Activated CD8-positive, alpha-beta T cell treated with anti-CD3 and anti-CD28 coated beads for 36 hours (primary cell): ENCODE data around the gene ATP6V1G3. TPM values are rescaled to one million over a fixed set of nuclear protein-coding genes. Genes with fewer than 3 reads are reported as not detected.

Experiments used
- ATAC-seq: fragments of 200-7000 bp; cut with Tn5 transposase; one replicate; pipeline ENCODE4 v1.10.0; 2021; ENCODE audit warnings: mild to moderate bottlenecking, moderate library complexity
- CTCF ChIA-PET: fragments of 350-600 bp; sonication (Branson Sonifier 250); formaldehyde crosslinking; loops from one replicate; lab custom pipeline; 2021; ENCODE audit warnings: antibody characterized with exemption; lab: Charles Lee
- POLR2A ChIA-PET: fragments of 350-600 bp; sonication (Branson Sonifier 250); formaldehyde crosslinking; loops from one replicate; lab custom pipeline; 2021; ENCODE audit warnings: antibody characterized with exemption; lab: Charles Lee
- DNase-seq: peaks from one replicate; pipeline ENCODE4 v3.0.0-alpha.2; 2020
- H3K27ac Mint-ChIP-seq: one replicate; pipeline ENCODE4 v1.8.0; 2021; ENCODE audit warnings: mild to moderate bottlenecking, mixed read lengths
- H3K27me3 Mint-ChIP-seq: one replicate; pipeline ENCODE4 v1.8.0; 2021; ENCODE audit warnings: mixed read lengths
- H3K36me3 Mint-ChIP-seq: one replicate; pipeline ENCODE4 v1.8.0; 2021; ENCODE audit warnings: low read depth, mixed read lengths
- H3K4me1 Mint-ChIP-seq: one replicate; pipeline ENCODE4 v1.8.0; 2021; ENCODE audit warnings: low read depth, mixed read lengths
- H3K4me3 Mint-ChIP-seq: one replicate; pipeline ENCODE4 v1.8.0; 2021; ENCODE audit warnings: mild to moderate bottlenecking, moderate library complexity, mixed read lengths
- H3K9me3 Mint-ChIP-seq: one replicate; pipeline ENCODE4 v1.8.0; 2021; ENCODE audit warnings: mixed read lengths
- CTCF ChIP-seq: fragments of 200-600 bp; IDR thresholded peaks from one replicate; pipeline ENCODE4 v1.8.0; 2022; ENCODE audit warnings: antibody characterized with exemption, mild to moderate bottlenecking
- intact Hi-C: fragments of 100-400 bp; cut with micrococcal nuclease; formaldehyde crosslinking; loops from one replicate; pipeline ENCODE4 v1.10.0; 2022
- total RNA-seq, 2 experiments: library from RNA; stranded (reverse); gene quantifications; one replicate each; pipeline ENCODE4 v1.2.3, GENCODE V29; 2021

ATP6V1G3 gene
- total RNA-seq, 2 experiments from 2014 or later, result not detected

GRCh38 chr1:198492872-198493271, 47.6 kb downstream of the ATP6V1G3 start:
- no peak for ATAC-seq
- TF ChIP-seq CTCF, result no peak
- no peak for DNase-seq
- POLR2A ChIA-PET, result no interaction called here
- no peaks in the 10 kb centered on the region for H3K36me3 Mint-ChIP-seq
- H3K4me3 Mint-ChIP-seq, result no peak overlapping the region
- CTCF ChIA-PET, result no interaction called here
- no peak overlapping the region for H3K27ac Mint-ChIP-seq
- intact Hi-C loops, result no loop called here
- H3K27me3 Mint-ChIP-seq, result no peaks in the 10 kb centered on the region
- H3K9me3 Mint-ChIP-seq, result no peaks in the 10 kb centered on the region
- peaks cover 8% of the 10 kb centered on the region for H3K4me1 Mint-ChIP-seq

GRCh38 chr1:198491596-198491995, 48.9 kb downstream of the ATP6V1G3 start:
- Mint-ChIP-seq H3K36me3 (no peaks in the 10 kb centered on the region), H3K27ac (no peak overlapping the region), H3K4me1 (no peaks in the 10 kb centered on the region), H3K4me3 (no peak overlapping the region), H3K9me3 (no peaks in the 10 kb centered on the region), H3K27me3 (no peaks in the 10 kb centered on the region)
- ATAC-seq (no peak), DNase-seq (no peak)
- intact Hi-C loops, result no loop called here
- POLR2A ChIA-PET, result no interaction called here
- CTCF ChIA-PET, result interaction anchor here (1.6 kb wide), 1 partner anchor 10 kb away, joined by 4 read pairs; no protein-coding TSS in a partner anchor
- TF ChIP-seq CTCF, result no peak

GRCh38 chr1:198491028-198491427, 49.5 kb downstream of the ATP6V1G3 start:
- intact Hi-C loops, result no loop called here
- CTCF ChIA-PET, result interaction anchor here (1.6 kb wide), 1 partner anchor 10 kb away, joined by 4 read pairs; no protein-coding TSS in a partner anchor
- H3K4me3 Mint-ChIP-seq, result no peak overlapping the region

GRCh38 chr1:198490224-198490623, 50.3 kb downstream of the ATP6V1G3 start:
- TF ChIP-seq CTCF, result no peak
- no peak overlapping the region for H3K4me3 Mint-ChIP-seq
- H3K4me1 Mint-ChIP-seq, result no peaks in the 10 kb centered on the region
- H3K27ac Mint-ChIP-seq, result no peak overlapping the region
- ChIA-PET CTCF (no interaction called here), POLR2A (no interaction called here)
- no peaks in the 10 kb centered on the region for H3K27me3 Mint-ChIP-seq
- no peaks in the 10 kb centered on the region for H3K36me3 Mint-ChIP-seq
- intact Hi-C loops, result no loop called here
- H3K9me3 Mint-ChIP-seq, result no peaks in the 10 kb centered on the region
- no peak for DNase-seq
- no peak for ATAC-seq

More at GRCh38 chr1:198491028-198491427, 49.5 kb downstream of the ATP6V1G3 start:
- H3K36me3 Mint-ChIP-seq, result no peaks in the 10 kb centered on the region
- no peaks in the 10 kb centered on the region for H3K4me1 Mint-ChIP-seq
- POLR2A ChIA-PET, result interaction anchor here (0.6 kb wide), 1 partner anchor 296 kb away, joined by 3 read pairs; no protein-coding TSS in a partner anchor
- ATAC-seq (no peak), DNase-seq (no peak)
- TF ChIP-seq CTCF, result no peak
- no peaks in the 10 kb centered on the region for H3K9me3 Mint-ChIP-seq
- H3K27me3 Mint-ChIP-seq, result no peaks in the 10 kb centered on the region
- H3K27ac Mint-ChIP-seq, result no peak overlapping the region

GRCh38 chr1:198486903-198487302, 53.6 kb downstream of the ATP6V1G3 start:
- ChIA-PET CTCF (interaction anchor here (0.6 to 1.4 kb wide), 2 partner anchors 12 to 458 kb away, joined by 3 to 5 read pairs; no protein-coding TSS in a partner anchor), POLR2A (no interaction called here)
- DNase-seq (no peak), ATAC-seq (no peak)
- Mint-ChIP-seq H3K4me3 (no peak overlapping the region), H3K27me3 (no peaks in the 10 kb centered on the region), H3K27ac (no peak overlapping the region), H3K36me3 (no peaks in the 10 kb centered on the region), H3K4me1 (no peaks in the 10 kb centered on the region), H3K9me3 (no peaks in the 10 kb centered on the region)
- intact Hi-C loops, result no loop called here
- no peak for TF ChIP-seq CTCF
